NB4 (cell line): ENCODE data around the gene CARM1.

Experiments used
- CTCF ChIP-seq: IDR thresholded peaks from one replicate; pipeline ENCODE4 v1.5.1; 2012; ENCODE audit warnings: low read depth, low read length
- MAX ChIP-seq: IDR thresholded peaks from 2 replicates; pipeline ENCODE4 v1.6.1; 2011; ENCODE audit warnings: low read depth, low read length
- MYC ChIP-seq: IDR thresholded peaks from 2 replicates; pipeline ENCODE4 v1.6.1; 2011; ENCODE audit warnings: low read depth, low read length
- POLR2A ChIP-seq: IDR thresholded peaks from 2 replicates; pipeline ENCODE4 v1.6.1; 2011; ENCODE audit warnings: mild to moderate bottlenecking; ENCODE audit not compliant: insufficient read length; ENCODE audit errors: extremely low read depth

GRCh38 chr19:10907925-10908324 lies 36.6 kb downstream of the CARM1 start:
- no peak for TF ChIP-seq MAX
- no peak for TF ChIP-seq CTCF
- no peak for TF ChIP-seq POLR2A
- TF ChIP-seq MYC: no peak
